OCI-LY3 (cell line): Measurements from ENCODE around the gene STK4.

Source experiments
- EZH2phosphoT487 ChIP-seq: fragments of 200-600 bp; shearing (Covaris generic); IDR thresholded peaks from 2 replicates; pipeline ENCODE4 v1.6.1; 2018; ENCODE audit warnings: antibody characterized with exemption, mixed run types, low read depth
- TF ChIP-seq, protein P1 (sequence below): fragments of 200-600, 300-600 bp; sonication (generic); IDR thresholded peaks from 2 replicates; pipeline ENCODE4 v1.5.1; 2014; ENCODE audit warnings: antibody characterized with exemption, low read length, low read depth

DNA sequence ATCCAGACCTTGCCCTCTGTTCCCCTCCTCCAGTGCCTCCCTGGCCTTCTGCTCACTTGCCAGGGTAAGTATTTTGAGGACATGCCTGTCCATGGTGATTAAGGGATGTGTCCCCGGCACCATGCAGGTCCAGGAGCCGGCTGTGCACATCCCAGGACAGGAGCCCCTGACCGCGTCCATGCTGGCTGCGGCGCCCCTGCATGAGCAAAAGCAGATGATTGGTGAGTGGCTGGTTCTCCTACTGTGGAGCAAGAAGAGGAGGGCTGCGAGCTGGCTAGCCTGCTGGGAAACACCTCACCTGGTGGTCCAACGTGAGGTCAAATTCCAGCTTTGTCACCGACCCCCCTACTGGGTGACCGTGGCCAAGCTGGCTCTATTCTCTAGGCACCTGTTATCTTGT lies 29.8 kb upstream of the STK4 start:
- TF ChIP-seq, protein P1, sequence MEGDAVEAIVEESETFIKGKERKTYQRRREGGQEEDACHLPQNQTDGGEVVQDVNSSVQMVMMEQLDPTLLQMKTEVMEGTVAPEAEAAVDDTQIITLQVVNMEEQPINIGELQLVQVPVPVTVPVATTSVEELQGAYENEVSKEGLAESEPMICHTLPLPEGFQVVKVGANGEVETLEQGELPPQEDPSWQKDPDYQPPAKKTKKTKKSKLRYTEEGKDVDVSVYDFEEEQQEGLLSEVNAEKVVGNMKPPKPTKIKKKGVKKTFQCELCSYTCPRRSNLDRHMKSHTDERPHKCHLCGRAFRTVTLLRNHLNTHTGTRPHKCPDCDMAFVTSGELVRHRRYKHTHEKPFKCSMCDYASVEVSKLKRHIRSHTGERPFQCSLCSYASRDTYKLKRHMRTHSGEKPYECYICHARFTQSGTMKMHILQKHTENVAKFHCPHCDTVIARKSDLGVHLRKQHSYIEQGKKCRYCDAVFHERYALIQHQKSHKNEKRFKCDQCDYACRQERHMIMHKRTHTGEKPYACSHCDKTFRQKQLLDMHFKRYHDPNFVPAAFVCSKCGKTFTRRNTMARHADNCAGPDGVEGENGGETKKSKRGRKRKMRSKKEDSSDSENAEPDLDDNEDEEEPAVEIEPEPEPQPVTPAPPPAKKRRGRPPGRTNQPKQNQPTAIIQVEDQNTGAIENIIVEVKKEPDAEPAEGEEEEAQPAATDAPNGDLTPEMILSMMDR: no peak
- TF ChIP-seq EZH2phosphoT487: no peak
